Subcutaneous abdominal adipose tissue (tissue), 5 donors: ENCODE data around the gene BRD2.

ENCODE experiments used
- H3K27ac ChIP-seq: one replicate; pipeline ENCODE4 v1.7.0; 2013; ENCODE audit warnings: low read depth, mild to moderate bottlenecking, inconsistent platforms, low read length, moderate library complexity
- H3K27me3 ChIP-seq, 5 donors: one replicate each; pipeline ENCODE4 v1.7.0; 2013; ENCODE audit warnings: low read length in 5 of 5, inconsistent platforms in 1 of 5; ENCODE audit not compliant: control insufficient read depth in 5 of 5, insufficient read depth in 4 of 5
- H3K36me3 ChIP-seq, 5 donors: one replicate each; pipeline ENCODE4 v1.7.0; 2013; ENCODE audit warnings: low read length in 5 of 5; ENCODE audit not compliant: control insufficient read depth in 5 of 5, insufficient read depth in 5 of 5
- H3K4me1 ChIP-seq, 5 donors: one replicate each; pipeline ENCODE4 v1.7.0; 2013; ENCODE audit warnings: low read length in 5 of 5, mild to moderate bottlenecking in 3 of 5, moderate library complexity in 1 of 5; ENCODE audit not compliant: control insufficient read depth in 5 of 5, insufficient read depth in 5 of 5
- H3K4me3 ChIP-seq, 5 donors: one replicate each; pipeline ENCODE4 v1.7.0; 2013; ENCODE audit warnings: low read length in 5 of 5, low read depth in 1 of 5
- H3K9ac ChIP-seq, 5 donors: one replicate each; pipeline ENCODE4 v1.7.0; 2013; ENCODE audit warnings: low read length in 5 of 5, mild to moderate bottlenecking in 4 of 5, moderate library complexity in 3 of 5
- H3K9me3 ChIP-seq, 5 donors: one replicate each; pipeline ENCODE4 v1.7.0; 2013; ENCODE audit warnings: low read length in 5 of 5; ENCODE audit not compliant: control insufficient read depth in 5 of 5
- donor health status: healthy.
- donor health status: healthy.
- donor health status: healthy.
- donor health status: healthy.
- donor health status: healthy.

Gene BRD2

DNA sequence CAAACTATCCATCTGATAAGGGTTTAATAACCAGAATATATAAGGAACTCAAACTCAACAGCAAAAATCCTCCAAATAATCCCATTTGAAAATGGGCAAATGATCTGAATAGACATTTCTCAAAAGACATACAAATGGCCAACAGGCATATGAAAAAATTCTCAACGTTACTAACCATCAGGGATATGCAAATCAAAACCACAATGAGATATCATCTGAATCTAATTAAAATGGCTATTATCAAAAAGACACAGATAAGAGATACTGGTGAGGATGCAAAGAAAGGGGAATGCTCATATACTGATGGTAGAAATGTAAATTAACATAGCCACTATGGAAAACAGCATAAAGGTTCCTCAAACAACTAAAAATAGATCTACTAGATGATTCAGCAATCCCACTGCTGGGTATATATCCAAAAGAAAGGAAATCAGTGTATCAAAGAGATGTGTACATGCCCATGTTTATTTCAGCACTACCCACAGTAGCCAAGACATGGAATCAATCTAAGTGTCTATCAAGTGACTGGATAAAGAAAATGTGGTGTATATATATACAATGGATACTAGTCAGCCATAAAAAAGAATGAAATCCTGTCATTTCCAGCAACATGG lies 6.1 kb upstream of the BRD2 start:
- Histone ChIP-seq H3K9ac (no peak overlapping the region), H3K9me3 (no peaks in the 10 kb centered on the region), H3K4me1 (peaks cover 2 to 26% (median 22%) of the 10 kb centered on the region in 5 donors), H3K36me3 (no peaks in the 10 kb centered on the region), H3K27ac (no peak overlapping the region), H3K27me3 (no peaks in the 10 kb centered on the region), H3K4me3 (no peak overlapping the region)

- no peaks in the 10 kb centered on the region for H3K27me3 ChIP-seq
- H3K4me3 ChIP-seq, result no peak overlapping the region
- H3K9ac ChIP-seq, result no peak overlapping the region
- no peaks in the 10 kb centered on the region for H3K9me3 ChIP-seq
- H3K4me1 ChIP-seq, result peaks cover 3 to 29% (median 28%) of the 10 kb centered on the region in 5 donors
- no peaks in the 10 kb centered on the region for H3K36me3 ChIP-seq
- no peak overlapping the region for H3K27ac ChIP-seq
Measured at GRCh38 chr6:32963866-32964265, 4.5 kb upstream of the BRD2 start.

DNA sequence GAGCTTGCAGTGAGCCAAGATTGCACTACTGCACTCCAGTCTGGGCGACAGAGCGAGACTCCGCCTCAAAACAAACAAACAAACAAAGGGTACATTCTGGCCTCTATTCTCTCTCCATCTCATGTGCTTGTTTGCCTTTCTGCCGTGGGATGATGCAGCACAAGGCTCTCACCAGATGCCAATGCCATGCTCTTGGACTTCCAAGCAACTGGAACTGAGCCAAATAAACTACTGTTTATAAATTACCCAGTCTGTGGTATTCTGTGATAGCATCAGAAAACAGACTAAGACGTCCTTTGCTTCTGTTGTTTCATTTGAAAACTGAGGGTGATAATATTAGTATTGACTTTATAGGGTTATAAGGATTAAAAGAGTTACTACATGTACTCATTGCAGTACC lies 3.6 kb upstream of the BRD2 start:
- peaks cover 6 to 36% (median 35%) of the 10 kb centered on the region in 5 donors for H3K4me1 ChIP-seq
- no peaks in the 10 kb centered on the region for H3K9me3 ChIP-seq
- H3K27ac ChIP-seq, result no peak overlapping the region
- H3K27me3 ChIP-seq, result no peaks in the 10 kb centered on the region
- no peak overlapping the region for H3K4me3 ChIP-seq
- H3K36me3 ChIP-seq, result no peaks in the 10 kb centered on the region
- H3K9ac ChIP-seq, result no peak overlapping the region

DNA sequence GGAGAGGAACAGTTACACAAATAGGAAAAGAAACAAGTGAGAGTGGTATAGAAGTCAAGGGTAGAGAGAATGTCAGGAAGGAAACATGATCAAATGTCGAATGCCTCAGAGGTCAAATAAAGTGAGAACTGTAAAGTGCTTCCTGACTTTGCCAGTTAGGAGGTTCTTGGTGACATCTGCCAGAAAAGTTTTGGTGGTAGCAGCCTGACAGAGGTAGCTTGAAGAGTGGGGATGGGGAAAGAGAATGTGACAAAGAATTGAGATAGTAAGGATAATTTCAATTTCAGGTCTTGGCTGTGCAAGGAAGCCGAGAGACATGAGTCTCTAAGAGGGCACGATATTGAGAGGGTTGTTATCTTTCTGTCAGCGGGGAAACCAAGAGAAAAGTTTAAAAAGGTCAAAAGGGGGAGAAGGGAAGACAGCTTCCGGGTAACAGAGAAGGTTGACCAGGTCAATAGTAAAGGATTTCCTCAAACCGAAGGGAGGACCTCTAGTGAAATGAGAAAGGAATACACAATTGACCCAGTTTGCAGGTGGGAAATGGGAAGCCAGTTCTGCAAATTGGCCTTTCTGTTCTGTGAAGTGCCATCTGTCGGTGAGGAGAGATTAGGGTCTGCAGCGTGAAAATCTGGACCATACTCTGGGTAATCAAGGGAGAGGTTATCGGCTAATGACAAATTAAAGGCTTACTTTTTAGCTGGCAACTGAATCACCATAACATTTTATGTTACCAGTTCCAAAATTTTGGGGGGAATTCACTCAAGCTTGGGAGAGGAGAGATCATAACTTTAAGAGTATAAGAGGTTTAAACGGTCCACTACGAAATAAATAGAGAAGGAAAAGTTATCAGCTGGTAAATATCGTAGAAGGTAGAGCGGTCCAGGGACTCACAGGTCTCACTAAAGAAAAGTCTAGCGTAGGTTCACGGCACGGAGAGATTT lies 973 bp upstream of the BRD2 start:
- Histone ChIP-seq H3K27me3 (peaks cover 0 to 2% (median 0%) of the 10 kb centered on the region in 5 donors), H3K27ac (peak overlapping the region; percentile 100), H3K9ac (peak overlapping the region; percentile 76 to 100 (median 99)), H3K9me3 (no peaks in the 10 kb centered on the region), H3K36me3 (peaks cover 0 to 1% (median 0%) of the 10 kb centered on the region in 5 donors), H3K4me3 (peak overlapping the region; percentile 86 to 99 (median 97)), H3K4me1 (peaks cover 12 to 46% (median 39%) of the 10 kb centered on the region in 5 donors)

DNA sequence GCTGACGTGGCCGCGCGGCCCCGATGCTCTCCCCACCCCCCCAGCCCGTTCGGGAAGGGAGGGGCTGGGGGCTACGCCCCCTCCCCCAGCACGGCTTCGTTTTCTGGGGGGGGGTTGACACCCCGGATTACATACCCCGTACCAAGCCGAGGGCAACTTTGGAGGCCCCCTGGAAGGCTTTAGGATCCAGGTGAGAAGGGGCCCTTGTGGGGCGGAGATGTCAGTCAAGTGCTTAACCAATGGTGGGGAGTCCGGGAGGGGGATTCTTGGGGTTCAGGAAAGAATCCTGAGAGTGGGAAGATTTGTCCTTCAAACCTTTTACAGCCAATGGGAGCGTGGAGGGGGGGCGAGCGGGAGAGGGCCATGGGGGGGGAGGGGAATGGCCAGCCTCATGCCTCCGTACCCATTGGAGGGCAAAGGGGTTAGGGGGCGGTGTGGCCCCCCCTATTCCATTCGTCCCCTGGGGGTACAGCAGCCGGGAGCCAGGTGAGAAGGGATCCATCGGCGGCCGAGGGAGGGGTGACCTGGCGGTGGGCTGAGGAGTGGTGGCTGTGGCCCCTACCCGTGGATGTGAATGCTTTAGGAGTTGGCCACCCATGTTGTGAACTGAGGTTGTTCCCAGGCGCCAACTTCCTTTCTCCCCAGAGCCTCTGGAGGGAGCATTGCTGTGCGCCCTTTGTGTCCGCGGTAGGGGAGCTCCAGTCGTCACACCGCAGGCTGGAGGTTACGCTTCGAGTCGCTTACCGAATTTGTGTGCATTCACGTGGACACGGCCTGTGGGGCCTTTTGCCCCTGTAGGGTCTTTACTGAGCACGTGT lies 682 bp downstream of the BRD2 start:
- peaks cover 0 to 12% (median 4%) of the 10 kb centered on the region in 5 donors for H3K36me3 ChIP-seq
- peaks cover 0 to 2% (median 0%) of the 10 kb centered on the region in 5 donors for H3K27me3 ChIP-seq
- H3K27ac ChIP-seq, result peak overlapping the region; percentile 100
- H3K9me3 ChIP-seq, result no peaks in the 10 kb centered on the region
- peak overlapping the region; percentile 91 to 99 (median 98) for H3K4me3 ChIP-seq
- peaks cover 12 to 50% (median 41%) of the 10 kb centered on the region in 5 donors for H3K4me1 ChIP-seq
- peak overlapping the region; percentile 99 to 100 (median 99) for H3K9ac ChIP-seq

DNA sequence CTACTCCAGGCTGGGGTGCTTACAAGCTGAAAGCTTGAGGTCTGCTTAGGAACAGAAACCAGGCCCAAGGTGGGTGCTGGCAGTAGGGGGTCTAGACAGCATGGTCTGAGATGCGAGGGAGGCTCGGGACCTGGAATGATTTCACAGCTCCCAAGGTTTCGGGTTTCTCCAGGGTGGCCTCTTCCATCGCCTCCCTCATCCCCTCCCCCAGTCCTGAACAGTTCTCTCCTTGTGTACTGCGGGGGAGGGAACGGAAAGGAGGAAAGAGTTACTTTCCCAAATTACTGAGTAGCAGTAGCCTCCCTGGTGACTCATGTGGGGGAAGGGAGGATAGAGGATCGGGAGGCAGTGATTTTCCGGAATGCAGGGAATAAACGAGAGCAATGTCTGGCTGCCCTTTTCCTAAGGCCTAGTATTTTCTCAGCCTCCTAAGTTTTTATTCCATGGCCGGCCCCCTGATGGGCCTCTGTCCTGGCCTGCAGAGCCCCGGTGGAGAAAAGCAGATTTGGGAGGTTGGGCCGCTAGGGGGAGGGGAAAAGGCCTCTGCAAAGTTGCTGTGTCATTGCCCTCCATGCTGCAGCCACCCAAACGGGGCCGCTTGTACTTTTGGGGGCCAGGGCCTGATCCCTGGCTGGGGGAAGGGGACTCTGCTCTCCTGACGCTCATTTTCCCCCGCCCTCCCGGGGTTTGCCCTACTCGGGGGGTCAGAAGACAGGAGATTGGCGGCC lies 1.5 kb downstream of the BRD2 start:
- H3K9me3 ChIP-seq, result no peaks in the 10 kb centered on the region
- H3K4me1 ChIP-seq, result peaks cover 17 to 58% (median 48%) of the 10 kb centered on the region in 5 donors
- peaks cover 0 to 2% (median 0%) of the 10 kb centered on the region in 5 donors for H3K27me3 ChIP-seq
- H3K4me3 ChIP-seq, result peak overlapping the region; percentile 91 to 99 (median 98)
- peak overlapping the region; percentile 100 for H3K27ac ChIP-seq
- peak overlapping the region; percentile 99 to 100 (median 99) for H3K9ac ChIP-seq
- H3K36me3 ChIP-seq, result peaks cover 0 to 19% (median 11%) of the 10 kb centered on the region in 5 donors

GRCh38 chr6:32970413-32971241 lies 2.2 kb downstream of the BRD2 start:
- Histone ChIP-seq H3K27me3 (peaks cover 0 to 2% (median 0%) of the 10 kb centered on the region in 5 donors), H3K4me3 (peak overlapping the region; percentile 97 to 99 (median 99)), H3K36me3 (peaks cover 4 to 27% (median 19%) of the 10 kb centered on the region in 5 donors), H3K27ac (peak overlapping the region; percentile 100), H3K4me1 (peaks cover 18 to 64% (median 54%) of the 10 kb centered on the region in 5 donors), H3K9me3 (no peaks in the 10 kb centered on the region), H3K9ac (peak overlapping the region; percentile 99 to 100 (median 99))

DNA sequence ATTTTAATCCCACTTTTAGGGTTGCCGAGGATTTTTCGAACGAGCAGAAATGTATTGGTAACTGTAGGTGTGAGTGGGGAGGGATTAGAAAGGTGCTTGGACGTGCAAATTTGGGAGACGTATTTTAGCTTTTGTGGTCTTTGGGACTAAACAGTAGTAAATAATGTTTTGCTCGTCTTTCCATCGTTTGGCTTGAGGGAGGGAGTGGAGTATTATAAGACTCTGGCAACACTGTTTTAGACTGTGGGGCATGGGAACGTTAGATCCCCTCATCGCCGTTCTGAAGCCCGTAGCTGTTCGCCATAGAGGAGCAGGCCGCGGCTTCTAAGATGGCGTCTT lies 2.8 kb downstream of the BRD2 start:
- H3K4me3 ChIP-seq, result peak overlapping the region; percentile 97 to 99 (median 99)

More for the DNA sequence above, 2.8 kb downstream of the BRD2 start:
- no peaks in the 10 kb centered on the region for H3K9me3 ChIP-seq
- peaks cover 9 to 33% (median 25%) of the 10 kb centered on the region in 5 donors for H3K36me3 ChIP-seq
- H3K27me3 ChIP-seq, result peaks cover 0 to 2% (median 0%) of the 10 kb centered on the region in 5 donors
- peaks cover 17 to 64% (median 55%) of the 10 kb centered on the region in 5 donors for H3K4me1 ChIP-seq
- H3K27ac ChIP-seq, result peak overlapping the region; percentile 100
- H3K9ac ChIP-seq, result peak overlapping the region; percentile 98 to 100 (median 98)
